ENCODE results near the gene HEATR5B. TPM values are rescaled to one million over a fixed set of nuclear protein-coding genes. Genes with fewer than 3 reads are reported as not detected.

The HEATR5B gene
- total and polyA plus RNA-seq, 2 of the 8 experiments (the other 6 are each of a cell fraction or from before 2014, with no cell fraction given) = 7.0 to 12.6 TPM

DNA sequence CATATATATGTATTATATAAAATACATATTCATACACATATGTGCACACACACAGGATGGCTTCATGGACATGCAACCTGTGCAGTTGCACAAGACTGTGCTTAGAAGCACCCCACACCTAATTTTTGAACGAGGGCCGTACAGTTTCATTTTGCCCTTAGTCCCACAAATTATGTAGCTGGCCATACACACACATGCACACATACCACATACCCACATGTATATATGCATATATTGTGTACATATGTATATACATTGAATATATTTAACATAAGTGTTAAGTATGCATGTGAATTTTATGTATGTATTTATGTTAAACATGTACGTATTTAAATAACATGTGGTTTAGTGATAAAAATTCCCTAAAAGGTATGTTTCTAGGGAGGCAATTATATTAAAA, 18.4 kb upstream of the HEATR5B start:
- no peak overlapping the region for H3K14ac ChIP-seq (ENCODE audit: insufficient read length)
- H3K4me3 ChIP-seq (ENCODE audit: extremely low read depth in 1 of 4, insufficient read depth in 2 of 4, low read depth in 3 of 4, low read length in 4 of 4) = no peak overlapping the region
- no peak overlapping the region for H3K4me2 ChIP-seq (ENCODE audit: insufficient read depth in 1 of 2, low read depth in 2 of 2, low read length in 2 of 2)
- no peak overlapping the region for H3K23ac ChIP-seq (ENCODE audit: insufficient read length)
- H3K4ac ChIP-seq (replicated peaks; ENCODE audit: insufficient read length, low read depth, low read length) = no peak overlapping the region
- H3K79me1 ChIP-seq (ENCODE audit: low read depth, low read length) = no peaks in the 10 kb centered on the region
- no peaks in the 10 kb centered on the region for H3K79me2 ChIP-seq (ENCODE audit: control insufficient read depth in 1 of 2, insufficient read depth in 2 of 2, low read length in 2 of 2)
- no peak overlapping the region for H3K18ac ChIP-seq (ENCODE audit: extremely low read depth, low read length)
- no peak overlapping the region for H3K9ac ChIP-seq (replicated peaks in 1 of 4; ENCODE audit: extremely low read depth in 1 of 4, low read depth in 3 of 4, low read length in 3 of 4)
- no peaks in the 10 kb centered on the region for H4K20me1 ChIP-seq (replicated peaks in 1 of 2; ENCODE audit: control insufficient read depth in 1 of 2, insufficient read depth in 2 of 2, low read length in 2 of 2)
- no peak for DNase-seq (ENCODE audit: low read depth in 1 of 2, low spot score in 2 of 2)
- no peak overlapping the region for H4K91ac ChIP-seq (replicated peaks; ENCODE audit: insufficient read length, low read length)
- no peak overlapping the region for H2BK120ac ChIP-seq (replicated peaks; ENCODE audit: low read depth, low read length)
- H3K4me1 ChIP-seq (replicated peaks in 1 of 4; ENCODE audit: control insufficient read depth in 3 of 4, insufficient read depth in 4 of 4, low read length in 3 of 4) = peaks cover 0 to 6% (median 4%) of the 10 kb centered on the region in 4 experiments; a peak in 2 of 7 replicates
- 91% methylated on average over 3 of the region's 3 CpGs; no CpG with 5 or more reads in 1 of the 2 experiments for WGBS, 2 experiments (ENCODE audit: extremely low coverage in 1 of 2, insufficient coverage in 1 of 2, insufficient read length in 1 of 2, insufficient replicate concordance in 2 of 2, low coverage in 1 of 2, low lambda C conversion rate in 2 of 2, missing lambda C conversion rate in 1 of 2)
- no peaks in the 10 kb centered on the region for H3K27me3 ChIP-seq (replicated peaks in 1 of 4; ENCODE audit: control insufficient read depth in 3 of 4, extremely low read depth in 1 of 4, insufficient read depth in 3 of 4, low read length in 3 of 4)
- ChIA-PET POLR2A (ENCODE audit: partially characterized antibody) (interaction anchor here (0.8 kb wide), 1 partner anchor 12 kb away, joined by 3 read pairs; no protein-coding TSS in a partner anchor), CTCF (ENCODE audit: partially characterized antibody) (no interaction called here)
- FAIRE-seq = no peak
- H3K9me3 ChIP-seq (ENCODE audit: insufficient read depth in 2 of 2, low read depth in 1 of 2, low read length in 1 of 2) = no peaks in the 10 kb centered on the region
- H4K5ac ChIP-seq (ENCODE audit: insufficient read length, low read depth, low read length) = no peak overlapping the region
- H3K56ac ChIP-seq (replicated peaks; ENCODE audit: insufficient read length, low read depth, low read length) = no peak overlapping the region
- peaks cover 0 to 22% (median 7%) of the 10 kb centered on the region in 4 experiments; a peak in 5 of 8 replicates for H3K36me3 ChIP-seq (ENCODE audit: control insufficient read depth in 2 of 4, insufficient read depth in 4 of 4, low read length in 3 of 4)
- no peak overlapping the region for H2BK15ac ChIP-seq (ENCODE audit: low read length)
- no peak overlapping the region for H2BK5ac ChIP-seq (ENCODE audit: low read depth, low read length)
- no peak overlapping the region for H2BK20ac ChIP-seq (ENCODE audit: low read length)
- H2BK12ac ChIP-seq (ENCODE audit: low read depth, low read length) = no peak overlapping the region
- no peak overlapping the region for H2AK5ac ChIP-seq (ENCODE audit: low read depth, low read length)
- no peak overlapping the region for H3K27ac ChIP-seq (ENCODE audit: low read depth, low read length)
- no peak overlapping the region for H4K8ac ChIP-seq (ENCODE audit: extremely low read depth, insufficient read depth, low read length)
- no peak overlapping the region for H2AFZ ChIP-seq (ENCODE audit: low read length)
- no peaks in the 10 kb centered on the region for H3K23me2 ChIP-seq (ENCODE audit: low read depth, low read length)
- TF ChIP-seq CTCF (IDR thresholded peaks at IDR 0.05; ENCODE audit: control extremely low read depth in 1 of 3, insufficient read depth in 1 of 3, low read depth in 1 of 3, low read length in 3 of 3) (no peak), RBBP5 (IDR thresholded peaks at IDR 0.05; ENCODE audit: borderline replicate concordance, low read depth, low read length) (no peak), TBP (IDR thresholded peaks at IDR 0.05; ENCODE audit: low read depth, low read length) (no peak), NANOG (IDR thresholded peaks at IDR 0.05; ENCODE audit: insufficient read depth, low read depth, low read length, poor library complexity, severe bottlenecking) (no peak), POU5F1 (IDR thresholded peaks at IDR 0.05; ENCODE audit: low read depth, low read length) (no peak), CBX8 (IDR thresholded peaks at IDR 0.05; ENCODE audit: borderline replicate concordance, low read depth, low read length) (no peak), SP4 (IDR thresholded peaks at IDR 0.05; ENCODE audit: low read length) (no peak), PHF8 (conservative IDR thresholded peaks at IDR 0.05; ENCODE audit: low read depth, low read length) (no peak), YY1 (IDR thresholded peaks at IDR 0.05; ENCODE audit: low read depth, low read length) (no peak), SAP30 (IDR thresholded peaks at IDR 0.05; ENCODE audit: insufficient read depth, insufficient replicate concordance, low read length) (no peak)
- TF ChIP-seq, protein P1, sequence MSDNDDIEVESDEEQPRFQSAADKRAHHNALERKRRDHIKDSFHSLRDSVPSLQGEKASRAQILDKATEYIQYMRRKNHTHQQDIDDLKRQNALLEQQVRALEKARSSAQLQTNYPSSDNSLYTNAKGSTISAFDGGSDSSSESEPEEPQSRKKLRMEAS (IDR thresholded peaks at IDR 0.05) = no peak

Data from H1 (cell line).